Effector memory CD8-positive, alpha-beta T cell (primary cell): ENCODE data around the gene FBXO34.
A peak's percentile ranks its signal among the peaks of the same experiment; 100 is the strongest.

Experiments used
- ATAC-seq: fragments of 150-1000 bp; cut with Tn5 transposase; replicated peaks from 2 replicates; pipeline ENCODE4 v1.10.0; 2021; ENCODE audit warnings: mild to moderate bottlenecking, moderate library complexity
- DNase-seq, 3 experiments: peaks; one replicate each; pipeline ENCODE4 v3.0.0; 2021
- H3K27ac Mint-ChIP-seq, 2 donors: one replicate each; pipeline ENCODE4 v1.8.0; 2022; ENCODE audit warnings: mild to moderate bottlenecking in 2 of 2, mixed read lengths in 2 of 2, moderate library complexity in 2 of 2
- H3K27me3 Mint-ChIP-seq, 2 donors: one replicate each; pipeline ENCODE4 v1.8.0; 2022; ENCODE audit warnings: mixed read lengths in 2 of 2
- H3K36me3 Mint-ChIP-seq: one replicate; pipeline ENCODE4 v1.8.0; 2022; ENCODE audit warnings: mild to moderate bottlenecking, moderate library complexity, mixed read lengths; ENCODE audit not compliant: insufficient read depth
- H3K4me1 Mint-ChIP-seq, 2 donors: one replicate each; pipeline ENCODE4 v1.8.0; 2022; ENCODE audit warnings: low read depth in 2 of 2, mixed read lengths in 2 of 2
- H3K4me3 Mint-ChIP-seq, 2 donors: one replicate each; pipeline ENCODE4 v1.8.0; 2022; ENCODE audit warnings: mild to moderate bottlenecking in 2 of 2, mixed read lengths in 2 of 2, moderate library complexity in 2 of 2
- H3K9me3 Mint-ChIP-seq, 2 donors: one replicate each; pipeline ENCODE4 v1.8.0; 2022; ENCODE audit warnings: mixed read lengths in 2 of 2

Gene FBXO34

GRCh38 chr14:55388160-55388559, 116.9 kb downstream of the FBXO34 start:
- Mint-ChIP-seq H3K9me3 (no peaks in the 10 kb centered on the region), H3K27ac (peak overlapping the region; percentile 9 to 55), H3K4me3 (no peak overlapping the region), H3K27me3 (no peaks in the 10 kb centered on the region), H3K4me1 (peaks cover 7 to 12% of the 10 kb centered on the region in 2 donors), H3K36me3 (peaks cover 49% of the 10 kb centered on the region)
- ATAC-seq (no peak), DNase-seq (no peak)

DNA sequence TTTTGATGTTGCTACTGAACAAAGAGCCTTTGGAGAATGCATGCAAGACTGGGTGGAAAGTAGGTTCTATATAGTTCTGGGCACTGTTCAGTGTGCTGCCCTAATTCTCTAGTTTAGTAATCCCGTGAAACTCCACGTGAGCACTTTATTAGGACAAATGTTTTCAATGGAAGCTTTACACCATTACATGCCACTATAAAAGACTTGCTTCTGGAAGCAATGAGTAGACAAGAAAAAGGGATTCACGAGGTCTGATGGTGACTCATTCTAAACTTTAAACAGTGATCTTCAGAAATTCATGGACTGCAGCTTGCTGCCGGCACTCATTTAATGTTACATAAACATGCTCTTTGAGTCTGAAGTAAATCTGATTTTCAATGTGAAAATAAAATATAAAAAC, 118.1 kb downstream of the FBXO34 start:
- no peak for ATAC-seq
- Mint-ChIP-seq H3K27ac (no peak overlapping the region), H3K27me3 (no peaks in the 10 kb centered on the region), H3K36me3 (peaks cover 48% of the 10 kb centered on the region), H3K9me3 (no peaks in the 10 kb centered on the region), H3K4me3 (no peak overlapping the region), H3K4me1 (peaks cover 7 to 12% of the 10 kb centered on the region in 2 donors)
- DNase-seq: no peak

GRCh38 chr14:55398679-55399078, 127.5 kb downstream of the FBXO34 start:
- H3K9me3 Mint-ChIP-seq: no peaks in the 10 kb centered on the region
- DNase-seq (no peak), ATAC-seq (no peak)
- no peak overlapping the region for H3K4me3 Mint-ChIP-seq
- no peak overlapping the region for H3K27ac Mint-ChIP-seq
- H3K36me3 Mint-ChIP-seq: peaks cover 21% of the 10 kb centered on the region
- H3K27me3 Mint-ChIP-seq: no peaks in the 10 kb centered on the region
- H3K4me1 Mint-ChIP-seq: peaks cover 2 to 6% of the 10 kb centered on the region in 2 donors

DNA sequence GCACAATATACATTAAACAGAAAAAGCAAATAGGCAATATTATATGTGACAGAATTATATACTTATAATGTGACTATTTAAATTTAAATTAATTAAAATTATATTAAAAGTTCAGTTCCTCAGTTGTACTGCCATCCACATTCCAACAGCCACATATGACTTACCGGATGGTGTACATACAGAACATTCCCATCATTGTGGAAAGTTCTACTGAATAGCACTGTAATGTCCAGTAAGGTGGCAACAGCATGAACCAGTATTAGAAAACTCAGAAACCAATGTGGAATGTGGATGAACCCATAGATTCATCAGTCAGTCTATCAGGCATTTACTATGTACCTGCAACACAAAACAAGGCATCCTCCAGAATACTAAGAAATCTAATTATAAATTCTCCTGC, 128.0 kb downstream of the FBXO34 start:
- Mint-ChIP-seq H3K4me3 (no peak overlapping the region), H3K27ac (no peak overlapping the region), H3K36me3 (peaks cover 18% of the 10 kb centered on the region), H3K9me3 (no peaks in the 10 kb centered on the region), H3K27me3 (no peaks in the 10 kb centered on the region), H3K4me1 (peaks cover 2 to 8% of the 10 kb centered on the region in 2 donors)
- no peak for ATAC-seq
- DNase-seq: no peak

DNA sequence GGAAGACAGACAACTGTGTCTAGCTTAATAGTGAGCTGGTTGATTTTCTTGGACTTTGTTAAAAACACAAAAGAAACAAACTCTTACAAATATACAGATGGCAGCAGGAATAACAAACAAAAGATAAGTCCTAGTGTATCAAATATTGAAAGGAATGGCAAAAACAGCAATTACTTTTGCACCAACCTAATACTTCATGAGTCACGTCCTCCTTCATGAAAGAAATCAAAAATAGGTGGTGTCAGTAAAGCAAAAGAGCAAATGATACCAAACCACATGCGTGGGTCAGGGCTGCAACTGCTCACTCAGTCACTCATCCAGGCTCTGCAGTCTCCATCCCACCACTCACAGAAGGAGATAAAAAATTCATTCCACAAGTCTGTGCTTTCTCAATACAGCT, 128.6 kb downstream of the FBXO34 start:
- ATAC-seq (no peak), DNase-seq (no peak)
- Mint-ChIP-seq H3K9me3 (no peaks in the 10 kb centered on the region), H3K4me3 (no peak overlapping the region), H3K4me1 (peaks cover 6 to 13% of the 10 kb centered on the region in 2 donors), H3K27ac (peak overlapping the region in 1 of 2 donors; percentile 23), H3K27me3 (no peaks in the 10 kb centered on the region), H3K36me3 (peaks cover 13% of the 10 kb centered on the region)

DNA sequence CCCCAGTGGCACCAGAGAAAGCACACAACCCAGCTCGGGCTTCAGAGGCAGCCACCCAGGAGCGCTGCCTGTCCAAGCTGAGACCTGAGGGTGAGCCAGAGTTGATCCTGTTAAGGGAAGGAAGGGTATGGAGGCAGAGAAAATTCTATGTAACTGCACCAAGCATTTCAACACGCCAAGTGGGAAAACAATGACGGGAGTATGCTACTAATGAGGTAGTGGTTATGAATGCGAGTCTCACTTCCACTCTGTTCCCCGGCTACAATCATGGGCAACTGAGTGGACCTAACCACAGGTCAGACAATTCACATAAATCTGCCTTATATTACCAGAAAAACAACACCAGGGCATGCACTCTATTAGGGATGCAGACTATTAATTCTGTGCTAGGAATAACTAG, 130.5 kb downstream of the FBXO34 start:
- DNase-seq (no peak), ATAC-seq (no peak)
- Mint-ChIP-seq H3K27ac (no peak overlapping the region), H3K9me3 (no peaks in the 10 kb centered on the region), H3K36me3 (peaks cover 10% of the 10 kb centered on the region), H3K4me3 (no peak overlapping the region), H3K4me1 (peaks cover 5 to 13% of the 10 kb centered on the region in 2 donors), H3K27me3 (no peaks in the 10 kb centered on the region)
